Astrocyte (in vitro differentiated cells and primary cell): ENCODE results near the gene PLK3. TPM values are rescaled to one million over a fixed set of nuclear protein-coding genes. Genes with fewer than 3 reads are reported as not detected.
"Not testable (repeated sequence)": the region's sequence is repeated elsewhere in the genome, so short reads cannot be mapped to it uniquely, and the experiment has no call there.

Experiments
- DNase-seq: peaks from one replicate; pipeline ENCODE4 v3.0.0-alpha.2; 2010; ENCODE audit warnings: low read depth
- FAIRE-seq: peaks from 2 replicates; lab custom pipeline; 2011; peaks lifted over from hg19 to GRCh38; lab: Jason Lieb, UNC
- H2AFZ ChIP-seq: 2 replicates; pipeline ENCODE4 v1.6.0; 2012; ENCODE audit warnings: low read depth, low read length, inconsistent platforms
- H3K27ac ChIP-seq: 2 replicates; pipeline ENCODE4 v1.5.1; 2011; ENCODE audit warnings: low read depth, low read length, inconsistent platforms
- H3K27me3 ChIP-seq: 2 replicates; pipeline ENCODE4 v1.6.0; 2011; ENCODE audit warnings: low read length, inconsistent platforms; ENCODE audit not compliant: insufficient read depth
- H3K36me3 ChIP-seq: 2 replicates; pipeline ENCODE4 v1.5.1; 2011; ENCODE audit warnings: low read length, inconsistent platforms; ENCODE audit not compliant: insufficient read depth
- H3K4me1 ChIP-seq: 2 replicates; pipeline ENCODE4 v1.5.1; 2011; ENCODE audit warnings: low read length, inconsistent platforms; ENCODE audit not compliant: insufficient read depth
- H3K4me2 ChIP-seq: 2 replicates; pipeline ENCODE4 v1.6.0; 2012; ENCODE audit warnings: low read length, inconsistent platforms
- H3K4me3 ChIP-seq: 2 replicates; pipeline ENCODE4 v1.5.1; 2011; ENCODE audit warnings: low read depth, mild to moderate bottlenecking, low read length, inconsistent platforms; ENCODE audit not compliant: insufficient read depth
- H3K79me2 ChIP-seq: 2 replicates; pipeline ENCODE4 v1.6.0; 2012; ENCODE audit warnings: mild to moderate bottlenecking, low read length, inconsistent platforms; ENCODE audit not compliant: insufficient read depth
- H3K9ac ChIP-seq: 2 replicates; pipeline ENCODE4 v1.6.0; 2012; ENCODE audit warnings: mild to moderate bottlenecking, low read length, inconsistent platforms
- H3K9me3 ChIP-seq: 2 replicates; pipeline ENCODE4 v1.5.1; 2012; ENCODE audit warnings: low read depth, mild to moderate bottlenecking, low read length, inconsistent platforms; ENCODE audit not compliant: insufficient read depth
- H4K20me1 ChIP-seq: 2 replicates; pipeline ENCODE4 v1.6.0; 2012; ENCODE audit warnings: low read length, inconsistent platforms; ENCODE audit not compliant: insufficient read depth
- H3K27ac Mint-ChIP-seq: one replicate; pipeline ENCODE4 v1.8.0; 2021; ENCODE audit warnings: mild to moderate bottlenecking, mixed read lengths; ENCODE audit not compliant: unreplicated experiment
- H3K27me3 Mint-ChIP-seq: one replicate; pipeline ENCODE4 v1.8.0; 2021; ENCODE audit warnings: low read depth, mixed read lengths; ENCODE audit not compliant: unreplicated experiment
- H3K36me3 Mint-ChIP-seq: one replicate; pipeline ENCODE4 v1.8.0; 2021; ENCODE audit warnings: low read depth, mixed read lengths; ENCODE audit not compliant: unreplicated experiment
- H3K4me1 Mint-ChIP-seq: one replicate; pipeline ENCODE4 v1.8.0; 2021; ENCODE audit warnings: low read depth, mixed read lengths; ENCODE audit not compliant: unreplicated experiment
- H3K4me3 Mint-ChIP-seq: one replicate; pipeline ENCODE4 v1.8.0; 2021; ENCODE audit warnings: mild to moderate bottlenecking, moderate library complexity, mixed read lengths; ENCODE audit not compliant: unreplicated experiment
- H3K9me3 Mint-ChIP-seq: one replicate; pipeline ENCODE4 v1.8.0; 2021; ENCODE audit warnings: mild to moderate bottlenecking, mixed read lengths; ENCODE audit not compliant: unreplicated experiment
- CTCF ChIP-seq: IDR thresholded peaks from 2 replicates; pipeline ENCODE4 v1.5.1; 2011; ENCODE audit warnings: low read depth, mild to moderate bottlenecking, inconsistent platforms, low read length, moderate library complexity; ENCODE audit not compliant: insufficient read depth
- EZH2 ChIP-seq: IDR thresholded peaks from 2 replicates; pipeline ENCODE4 v1.6.1; 2012; ENCODE audit warnings: mild to moderate bottlenecking, low read length, inconsistent platforms; ENCODE audit not compliant: insufficient read depth
- total RNA-seq: library from RNA; stranded (reverse); gene quantifications from 2 replicates; pipeline ENCODE4 v1.2.1, GENCODE V29; 2021

Gene PLK3
- total RNA-seq, 1 donor from 2014 or later, result 66.4 TPM

GRCh38 chr1:44811234-44811633, 11.1 kb downstream of the PLK3 start:
- H3K4me3 ChIP-seq, result peak overlapping the region; percentile 42
- H3K9me3 Mint-ChIP-seq, result no peaks in the 10 kb centered on the region
- H3K4me1 Mint-ChIP-seq, result peaks cover 69% of the 10 kb centered on the region
- no peak overlapping the region for H2AFZ ChIP-seq
- H3K27ac ChIP-seq, result peak overlapping the region; percentile 88
- no peaks in the 10 kb centered on the region for H3K9me3 ChIP-seq
- H4K20me1 ChIP-seq, result peaks cover 10% of the 10 kb centered on the region
- TF ChIP-seq EZH2 (no peak), CTCF (no peak)
- H3K36me3 ChIP-seq, result peaks cover 18% of the 10 kb centered on the region
- no peaks in the 10 kb centered on the region for H3K27me3 ChIP-seq
- peaks cover 39% of the 10 kb centered on the region for H3K79me2 ChIP-seq
- FAIRE-seq (no peak), DNase-seq (no peak)
- H3K27me3 Mint-ChIP-seq, result no peaks in the 10 kb centered on the region
- peaks cover 18% of the 10 kb centered on the region for H3K36me3 Mint-ChIP-seq
- peak overlapping the region; percentile 99 for H3K27ac Mint-ChIP-seq
- H3K9ac ChIP-seq, result peak overlapping the region; percentile 68
- peak overlapping the region; percentile 86 for H3K4me2 ChIP-seq
- peaks cover 79% of the 10 kb centered on the region for H3K4me1 ChIP-seq
- H3K4me3 Mint-ChIP-seq, result peak overlapping the region; percentile 40

GRCh38 chr1:44812822-44813543, 12.8 kb downstream of the PLK3 start:
- Histone ChIP-seq H4K20me1 (peaks cover 7% of the 10 kb centered on the region), H3K79me2 (peaks cover 39% of the 10 kb centered on the region), H3K27me3 (no peaks in the 10 kb centered on the region), H3K9ac (peak overlapping the region; percentile 56), H3K4me2 (peak overlapping the region; percentile 86), H3K4me1 (peaks cover 62% of the 10 kb centered on the region), H3K27ac (peak overlapping the region; percentile 61), H3K9me3 (no peaks in the 10 kb centered on the region), H3K36me3 (peaks cover 14% of the 10 kb centered on the region), H3K4me3 (peak overlapping the region; percentile 26), H2AFZ (no peak overlapping the region)
- FAIRE-seq, result no peak
- peaks cover 3% of the 10 kb centered on the region for H3K9me3 Mint-ChIP-seq
- peak overlapping the region; percentile 53 for H3K27ac Mint-ChIP-seq
- peaks cover 16% of the 10 kb centered on the region for H3K36me3 Mint-ChIP-seq
- TF ChIP-seq CTCF (no peak), EZH2 (no peak)
- H3K4me3 Mint-ChIP-seq, result no peak overlapping the region
- DNase-seq, result no peak
- peaks cover 59% of the 10 kb centered on the region for H3K4me1 Mint-ChIP-seq
- H3K27me3 Mint-ChIP-seq, result no peaks in the 10 kb centered on the region

GRCh38 chr1:44815926-44816325, 15.7 kb downstream of the PLK3 start:
- not testable (repeated sequence) for H2AFZ ChIP-seq, H3K4me3 Mint-ChIP-seq, H4K20me1 ChIP-seq, H3K9me3 Mint-ChIP-seq, H3K27me3 ChIP-seq, H3K9ac ChIP-seq, H3K27me3 Mint-ChIP-seq, H3K9me3 ChIP-seq, H3K4me3 ChIP-seq, DNase-seq, H3K27ac ChIP-seq, H3K4me2 ChIP-seq, FAIRE-seq
- Histone ChIP-seq H3K79me2 (peaks cover 16% of the 10 kb centered on the region), H3K4me1 (peaks cover 43% of the 10 kb centered on the region), H3K36me3 (peaks cover 14% of the 10 kb centered on the region)
- Mint-ChIP-seq H3K27ac (peak overlapping the region; percentile 41), H3K36me3 (peaks cover 16% of the 10 kb centered on the region), H3K4me1 (peaks cover 37% of the 10 kb centered on the region)
